Measurements from ENCODE around the gene WWOX. TPM values are rescaled to one million over a fixed set of nuclear protein-coding genes. Genes with fewer than 3 reads are reported as not detected.

WWOX gene
- total and polyA plus RNA-seq, 2 of the 13 experiments (the other 11 are each of a cell fraction or from before 2014, with no cell fraction given): 9.1 to 37.4 TPM

DNA sequence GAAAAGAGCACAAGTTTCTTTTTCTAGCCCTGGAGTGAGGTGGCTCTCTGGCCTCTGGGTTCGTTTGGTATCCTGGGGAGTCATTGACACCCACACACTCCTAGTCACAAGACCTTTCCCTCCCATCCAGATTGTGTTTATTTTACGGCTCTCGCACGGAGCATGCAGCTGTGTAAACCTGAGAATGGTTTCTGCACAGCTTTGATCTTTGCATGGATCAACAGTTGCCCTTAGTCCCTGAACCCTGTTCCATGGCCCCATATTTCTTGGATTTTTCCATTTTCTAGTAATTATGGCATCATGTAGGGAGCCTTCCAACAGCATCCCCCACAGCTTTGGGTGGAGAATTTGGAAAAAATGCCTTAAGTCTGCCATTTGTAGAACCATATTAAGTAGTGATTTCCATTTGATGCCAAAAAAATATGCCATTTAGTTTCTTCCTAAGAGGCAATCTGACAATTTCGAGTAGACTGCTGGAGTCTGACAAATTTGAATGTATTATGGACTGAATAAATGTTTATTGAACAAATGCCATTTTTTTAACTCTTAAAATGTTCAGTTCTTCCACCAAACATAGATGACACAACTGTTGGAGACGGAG lies 197.7 kb downstream of the WWOX start (continued):
- TF ChIP-seq, protein P1, sequence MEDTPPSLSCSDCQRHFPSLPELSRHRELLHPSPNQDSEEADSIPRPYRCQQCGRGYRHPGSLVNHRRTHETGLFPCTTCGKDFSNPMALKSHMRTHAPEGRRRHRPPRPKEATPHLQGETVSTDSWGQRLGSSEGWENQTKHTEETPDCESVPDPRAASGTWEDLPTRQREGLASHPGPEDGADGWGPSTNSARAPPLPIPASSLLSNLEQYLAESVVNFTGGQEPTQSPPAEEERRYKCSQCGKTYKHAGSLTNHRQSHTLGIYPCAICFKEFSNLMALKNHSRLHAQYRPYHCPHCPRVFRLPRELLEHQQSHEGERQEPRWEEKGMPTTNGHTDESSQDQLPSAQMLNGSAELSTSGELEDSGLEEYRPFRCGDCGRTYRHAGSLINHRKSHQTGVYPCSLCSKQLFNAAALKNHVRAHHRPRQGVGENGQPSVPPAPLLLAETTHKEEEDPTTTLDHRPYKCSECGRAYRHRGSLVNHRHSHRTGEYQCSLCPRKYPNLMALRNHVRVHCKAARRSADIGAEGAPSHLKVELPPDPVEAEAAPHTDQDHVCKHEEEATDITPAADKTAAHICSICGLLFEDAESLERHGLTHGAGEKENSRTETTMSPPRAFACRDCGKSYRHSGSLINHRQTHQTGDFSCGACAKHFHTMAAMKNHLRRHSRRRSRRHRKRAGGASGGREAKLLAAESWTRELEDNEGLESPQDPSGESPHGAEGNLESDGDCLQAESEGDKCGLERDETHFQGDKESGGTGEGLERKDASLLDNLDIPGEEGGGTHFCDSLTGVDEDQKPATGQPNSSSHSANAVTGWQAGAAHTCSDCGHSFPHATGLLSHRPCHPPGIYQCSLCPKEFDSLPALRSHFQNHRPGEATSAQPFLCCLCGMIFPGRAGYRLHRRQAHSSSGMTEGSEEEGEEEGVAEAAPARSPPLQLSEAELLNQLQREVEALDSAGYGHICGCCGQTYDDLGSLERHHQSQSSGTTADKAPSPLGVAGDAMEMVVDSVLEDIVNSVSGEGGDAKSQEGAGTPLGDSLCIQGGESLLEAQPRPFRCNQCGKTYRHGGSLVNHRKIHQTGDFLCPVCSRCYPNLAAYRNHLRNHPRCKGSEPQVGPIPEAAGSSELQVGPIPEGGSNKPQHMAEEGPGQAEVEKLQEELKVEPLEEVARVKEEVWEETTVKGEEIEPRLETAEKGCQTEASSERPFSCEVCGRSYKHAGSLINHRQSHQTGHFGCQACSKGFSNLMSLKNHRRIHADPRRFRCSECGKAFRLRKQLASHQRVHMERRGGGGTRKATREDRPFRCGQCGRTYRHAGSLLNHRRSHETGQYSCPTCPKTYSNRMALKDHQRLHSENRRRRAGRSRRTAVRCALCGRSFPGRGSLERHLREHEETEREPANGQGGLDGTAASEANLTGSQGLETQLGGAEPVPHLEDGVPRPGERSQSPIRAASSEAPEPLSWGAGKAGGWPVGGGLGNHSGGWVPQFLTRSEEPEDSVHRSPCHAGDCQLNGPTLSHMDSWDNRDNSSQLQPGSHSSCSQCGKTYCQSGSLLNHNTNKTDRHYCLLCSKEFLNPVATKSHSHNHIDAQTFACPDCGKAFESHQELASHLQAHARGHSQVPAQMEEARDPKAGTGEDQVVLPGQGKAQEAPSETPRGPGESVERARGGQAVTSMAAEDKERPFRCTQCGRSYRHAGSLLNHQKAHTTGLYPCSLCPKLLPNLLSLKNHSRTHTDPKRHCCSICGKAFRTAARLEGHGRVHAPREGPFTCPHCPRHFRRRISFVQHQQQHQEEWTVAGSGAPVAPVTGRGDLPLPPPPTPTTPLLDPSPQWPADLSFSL (CRISPR knock-in tag; IDR thresholded peaks at IDR 0.05): peak; percentile 69; the same call in 1 of the 2 replicates
- peak; percentile 98 for TF ChIP-seq PITX1 (CRISPR knock-in tag; IDR thresholded peaks at IDR 0.05)
- TF ChIP-seq, protein P2, sequence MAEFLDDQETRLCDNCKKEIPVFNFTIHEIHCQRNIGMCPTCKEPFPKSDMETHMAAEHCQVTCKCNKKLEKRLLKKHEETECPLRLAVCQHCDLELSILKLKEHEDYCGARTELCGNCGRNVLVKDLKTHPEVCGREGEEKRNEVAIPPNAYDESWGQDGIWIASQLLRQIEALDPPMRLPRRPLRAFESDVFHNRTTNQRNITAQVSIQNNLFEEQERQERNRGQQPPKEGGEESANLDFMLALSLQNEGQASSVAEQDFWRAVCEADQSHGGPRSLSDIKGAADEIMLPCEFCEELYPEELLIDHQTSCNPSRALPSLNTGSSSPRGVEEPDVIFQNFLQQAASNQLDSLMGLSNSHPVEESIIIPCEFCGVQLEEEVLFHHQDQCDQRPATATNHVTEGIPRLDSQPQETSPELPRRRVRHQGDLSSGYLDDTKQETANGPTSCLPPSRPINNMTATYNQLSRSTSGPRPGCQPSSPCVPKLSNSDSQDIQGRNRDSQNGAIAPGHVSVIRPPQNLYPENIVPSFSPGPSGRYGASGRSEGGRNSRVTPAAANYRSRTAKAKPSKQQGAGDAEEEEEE (CRISPR knock-in tag; IDR thresholded peaks at IDR 0.05; ENCODE audit: borderline replicate concordance): 0 out of 2 replicates have a peak, but pooled peaks have one; percentile 44
- no peak for TF ChIP-seq RBFOX2 (IDR thresholded peaks at IDR 0.05; ENCODE audit: low read depth, low read length)
- TF ChIP-seq, protein P3, sequence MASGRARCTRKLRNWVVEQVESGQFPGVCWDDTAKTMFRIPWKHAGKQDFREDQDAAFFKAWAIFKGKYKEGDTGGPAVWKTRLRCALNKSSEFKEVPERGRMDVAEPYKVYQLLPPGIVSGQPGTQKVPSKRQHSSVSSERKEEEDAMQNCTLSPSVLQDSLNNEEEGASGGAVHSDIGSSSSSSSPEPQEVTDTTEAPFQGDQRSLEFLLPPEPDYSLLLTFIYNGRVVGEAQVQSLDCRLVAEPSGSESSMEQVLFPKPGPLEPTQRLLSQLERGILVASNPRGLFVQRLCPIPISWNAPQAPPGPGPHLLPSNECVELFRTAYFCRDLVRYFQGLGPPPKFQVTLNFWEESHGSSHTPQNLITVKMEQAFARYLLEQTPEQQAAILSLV (CRISPR knock-in tag; IDR thresholded peaks at IDR 0.05; ENCODE audit: borderline replicate concordance): peak; percentile 88
- no peak for TF ChIP-seq ATRX (CRISPR knock-in tag; IDR thresholded peaks at IDR 0.05; ENCODE audit: borderline replicate concordance)
- TF ChIP-seq SATB2 (CRISPR knock-in tag; IDR thresholded peaks at IDR 0.05): 0 out of 2 replicates have a peak, but pooled peaks have one; percentile 68
- peak; percentile 72 for TF ChIP-seq FOXK2 (IDR thresholded peaks at IDR 0.05)
- TF ChIP-seq, protein P4, sequence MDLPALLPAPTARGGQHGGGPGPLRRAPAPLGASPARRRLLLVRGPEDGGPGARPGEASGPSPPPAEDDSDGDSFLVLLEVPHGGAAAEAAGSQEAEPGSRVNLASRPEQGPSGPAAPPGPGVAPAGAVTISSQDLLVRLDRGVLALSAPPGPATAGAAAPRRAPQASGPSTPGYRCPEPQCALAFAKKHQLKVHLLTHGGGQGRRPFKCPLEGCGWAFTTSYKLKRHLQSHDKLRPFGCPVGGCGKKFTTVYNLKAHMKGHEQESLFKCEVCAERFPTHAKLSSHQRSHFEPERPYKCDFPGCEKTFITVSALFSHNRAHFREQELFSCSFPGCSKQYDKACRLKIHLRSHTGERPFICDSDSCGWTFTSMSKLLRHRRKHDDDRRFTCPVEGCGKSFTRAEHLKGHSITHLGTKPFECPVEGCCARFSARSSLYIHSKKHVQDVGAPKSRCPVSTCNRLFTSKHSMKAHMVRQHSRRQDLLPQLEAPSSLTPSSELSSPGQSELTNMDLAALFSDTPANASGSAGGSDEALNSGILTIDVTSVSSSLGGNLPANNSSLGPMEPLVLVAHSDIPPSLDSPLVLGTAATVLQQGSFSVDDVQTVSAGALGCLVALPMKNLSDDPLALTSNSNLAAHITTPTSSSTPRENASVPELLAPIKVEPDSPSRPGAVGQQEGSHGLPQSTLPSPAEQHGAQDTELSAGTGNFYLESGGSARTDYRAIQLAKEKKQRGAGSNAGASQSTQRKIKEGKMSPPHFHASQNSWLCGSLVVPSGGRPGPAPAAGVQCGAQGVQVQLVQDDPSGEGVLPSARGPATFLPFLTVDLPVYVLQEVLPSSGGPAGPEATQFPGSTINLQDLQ (CRISPR knock-in tag; IDR thresholded peaks at IDR 0.05): peak; percentile 74; the same call in 1 of the 2 replicates
- TF ChIP-seq ZNF549 (CRISPR knock-in tag; IDR thresholded peaks at IDR 0.05): no peak
- no peak for TF ChIP-seq ZNF101 (CRISPR knock-in tag; IDR thresholded peaks at IDR 0.05; ENCODE audit: borderline replicate concordance, low read depth)
- no peak for TF ChIP-seq ZNF326 (CRISPR knock-in tag; IDR thresholded peaks at IDR 0.05; ENCODE audit: borderline replicate concordance)
- TF ChIP-seq GLI4 (CRISPR knock-in tag; IDR thresholded peaks at IDR 0.05; ENCODE audit: borderline replicate concordance): no peak; the same call in 1 of the 2 replicates
- TF ChIP-seq MAFG (CRISPR knock-in tag; IDR thresholded peaks at IDR 0.05): no peak
- TF ChIP-seq ZNF546 (CRISPR knock-in tag; conservative IDR thresholded peaks at IDR 0.05): 0 out of 2 replicates have a peak, but pooled peaks have one; percentile 54
- no peak for TF ChIP-seq GPN1 (CRISPR knock-in tag; IDR thresholded peaks at IDR 0.05; ENCODE audit: borderline replicate concordance)
- peak; percentile 97 for TF ChIP-seq HOXD1 (CRISPR knock-in tag; IDR thresholded peaks at IDR 0.05)
- no peak for TF ChIP-seq ZNF207 (IDR thresholded peaks at IDR 0.05; ENCODE audit: borderline replicate concordance)
